Measurements from ENCODE around the gene TMTC2.
"Not testable (repeated sequence)": the region's sequence is repeated elsewhere in the genome, so short reads cannot be mapped to it uniquely, and the experiment has no call there.

Gene TMTC2

DNA sequence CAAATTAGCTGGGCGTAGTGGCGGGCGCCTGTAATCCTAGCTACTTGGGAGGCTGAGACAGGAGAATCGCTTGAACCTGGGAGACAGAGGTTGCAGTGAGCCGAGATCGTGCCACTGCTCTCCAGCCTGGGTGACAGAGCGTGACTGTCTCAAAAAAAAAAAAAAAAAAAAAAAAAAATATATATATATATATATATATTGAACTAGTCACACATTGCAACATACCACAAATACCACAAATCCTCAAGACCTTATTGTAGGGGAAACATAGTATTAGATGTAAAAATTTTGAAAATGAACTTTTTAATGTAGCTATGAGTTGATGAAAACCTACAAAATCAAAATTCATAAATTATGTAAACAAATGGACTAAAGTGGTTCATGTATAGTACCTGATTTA lies 158.4 kb downstream of the TMTC2 start:
- not testable (repeated sequence) for DNase-seq (ENCODE audit: low spot score)

DNA sequence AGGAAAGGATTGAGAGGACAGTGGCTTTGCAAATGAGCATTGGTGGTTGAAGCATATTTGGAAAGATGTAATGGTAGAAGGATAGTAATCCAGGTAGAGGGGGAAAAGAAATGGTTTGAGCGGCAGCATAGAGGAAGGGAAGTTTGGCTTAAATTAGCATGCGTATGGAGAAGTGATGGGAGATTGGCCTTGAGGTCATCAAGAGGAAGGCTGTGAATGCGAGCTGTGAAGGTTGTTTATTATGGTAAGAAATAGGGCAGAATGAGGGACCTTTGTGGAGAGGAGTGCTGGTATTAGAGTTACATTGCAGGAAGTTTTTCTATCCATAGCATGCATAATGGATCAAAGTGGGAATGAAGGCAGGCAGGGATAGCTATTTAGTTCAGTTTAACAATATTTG lies 162.1 kb downstream of the TMTC2 start:
- DNase-seq (ENCODE audit: low spot score) = no peak

DNA sequence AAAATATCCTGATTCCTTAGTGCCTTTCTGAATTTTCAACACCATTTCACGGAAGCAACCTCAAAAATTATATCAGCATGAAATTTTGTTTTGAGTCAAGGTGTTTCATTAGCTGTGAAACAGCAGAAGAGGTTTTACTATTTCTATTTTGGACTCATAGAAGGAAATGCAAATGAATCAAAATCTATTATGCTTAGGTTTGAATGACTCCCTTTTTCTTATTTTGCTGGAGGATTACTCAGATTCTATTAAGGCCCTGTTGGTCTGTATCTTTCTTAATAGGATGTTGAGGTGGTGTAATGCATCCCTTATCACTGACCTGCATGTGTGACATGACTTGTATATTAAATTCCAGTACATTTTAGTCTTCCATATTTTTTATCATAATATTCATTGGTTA lies 165.8 kb downstream of the TMTC2 start:
- no peak for DNase-seq (ENCODE audit: low spot score)

- no peak for DNase-seq (ENCODE audit: low spot score)
Measured at GRCh38 chr12:82855872-82856271, 169.2 kb downstream of the TMTC2 start.

- DNase-seq (ENCODE audit: low spot score) = peak; percentile 54
Measured at GRCh38 chr12:82857276-82857675, 170.6 kb downstream of the TMTC2 start.

GRCh38 chr12:82857911-82858533 lies 171.3 kb downstream of the TMTC2 start:
- no peak for DNase-seq (ENCODE audit: low spot score)

- DNase-seq (ENCODE audit: low spot score) = no peak
Measured at GRCh38 chr12:82858534-82858917, 171.8 kb downstream of the TMTC2 start.

- no peak for DNase-seq (ENCODE audit: low spot score)
Measured at GRCh38 chr12:82862069-82862841, 175.5 kb downstream of the TMTC2 start.

GRCh38 chr12:82862876-82863649 lies 176.4 kb downstream of the TMTC2 start:
- DNase-seq (ENCODE audit: low spot score) = no peak

DNA sequence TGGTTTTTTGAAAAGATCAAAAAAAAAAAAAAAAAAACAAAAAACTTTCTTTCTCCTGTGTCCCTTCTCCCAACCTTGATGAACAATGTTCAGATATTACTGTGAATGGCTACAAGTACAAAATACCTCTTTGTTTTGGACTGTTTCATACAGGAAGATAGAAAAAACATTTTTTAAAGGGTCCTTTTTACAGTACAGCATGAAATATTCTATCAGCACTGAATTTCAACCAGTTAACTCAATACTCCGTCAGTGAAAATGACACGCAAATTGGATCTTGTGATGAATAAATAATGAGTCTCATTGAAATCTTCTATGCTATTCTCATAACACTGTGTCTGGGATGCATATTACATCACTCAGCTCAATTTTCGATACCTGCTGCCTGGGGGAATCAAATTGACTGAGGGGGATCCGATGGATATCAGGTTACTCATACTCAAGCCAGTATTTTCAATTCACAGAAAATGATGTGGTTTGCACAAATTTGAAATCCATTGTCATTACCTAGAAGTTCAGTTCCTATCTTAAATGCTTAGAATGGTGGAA lies 179.6 kb downstream of the TMTC2 start:
- DNase-seq (ENCODE audit: low spot score) = peak; percentile 52

- no peak for DNase-seq (ENCODE audit: low spot score)
Measured at GRCh38 chr12:82866946-82867345, 180.2 kb downstream of the TMTC2 start.

GRCh38 chr12:82867762-82868500 lies 181.2 kb downstream of the TMTC2 start:
- no peak for DNase-seq (ENCODE audit: low spot score)

- no peak for DNase-seq (ENCODE audit: low spot score)
Measured at GRCh38 chr12:82870771-82871377, 184.2 kb downstream of the TMTC2 start.

- no peak for DNase-seq (ENCODE audit: low spot score)
Measured at GRCh38 chr12:82872088-82872487, 185.4 kb downstream of the TMTC2 start.

DNA sequence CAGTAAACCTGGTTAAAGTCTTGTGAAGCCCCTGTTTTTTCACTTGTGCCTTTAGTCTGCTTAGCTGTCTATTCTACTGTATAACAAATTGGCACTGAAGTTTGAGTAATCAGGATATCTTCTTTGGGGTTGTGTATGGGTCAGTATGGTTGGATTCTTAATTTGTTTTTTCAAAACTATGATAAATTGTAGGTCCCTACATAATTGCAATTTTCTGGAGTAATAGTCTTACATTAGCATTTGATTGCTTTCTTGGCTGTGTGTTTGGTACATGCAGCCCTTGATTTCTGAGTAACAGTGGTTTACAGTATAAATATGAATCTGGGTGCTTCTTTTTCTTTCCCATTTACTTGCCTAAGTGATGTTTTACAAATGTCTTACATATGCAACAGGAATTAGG lies 186.6 kb downstream of the TMTC2 start:
- no peak for DNase-seq (ENCODE audit: low spot score)

DNA sequence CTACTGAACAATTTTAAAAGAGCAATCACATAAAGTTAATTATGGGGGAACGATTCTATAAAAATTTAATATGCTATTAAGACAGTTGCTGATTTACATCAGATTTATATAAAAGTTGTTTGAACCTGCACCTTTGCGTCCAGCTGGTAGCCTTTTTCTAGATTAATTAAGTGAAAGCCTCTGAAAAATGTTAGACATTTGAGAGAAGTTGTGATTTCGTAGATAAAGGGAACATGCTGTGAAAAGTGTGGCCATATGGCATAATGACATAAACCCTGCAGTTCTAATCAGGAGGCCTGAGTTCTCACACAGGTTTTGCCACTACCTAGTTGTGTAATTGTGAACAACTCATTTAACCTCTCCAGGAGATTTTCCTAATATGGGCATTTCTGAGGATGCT lies 187.2 kb downstream of the TMTC2 start:
- DNase-seq (ENCODE audit: low spot score) = no peak

- peak; percentile 62 for DNase-seq (ENCODE audit: low spot score)
Measured at GRCh38 chr12:82874945-82875344, 188.2 kb downstream of the TMTC2 start.

DNA sequence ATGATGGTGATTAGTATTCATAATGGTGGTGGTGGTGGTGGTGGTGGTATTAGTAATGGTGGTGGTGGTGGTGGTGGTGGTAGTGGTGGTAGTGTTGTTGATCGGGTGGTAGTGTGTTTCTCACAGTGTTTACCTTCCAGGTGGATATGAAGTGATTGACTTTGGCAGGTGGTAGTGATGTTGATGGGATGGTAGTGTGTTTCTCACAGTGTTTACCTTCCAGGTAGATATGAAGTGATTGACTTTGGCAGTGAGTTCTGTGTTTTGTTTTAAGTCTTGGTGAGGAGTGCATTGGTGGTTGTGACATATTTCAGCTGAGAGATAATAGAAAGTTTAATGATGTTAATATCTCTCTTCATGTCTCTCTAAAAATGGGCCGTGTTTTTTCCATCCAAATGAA lies 189.4 kb downstream of the TMTC2 start:
- DNase-seq (ENCODE audit: low spot score) = no peak

DNA sequence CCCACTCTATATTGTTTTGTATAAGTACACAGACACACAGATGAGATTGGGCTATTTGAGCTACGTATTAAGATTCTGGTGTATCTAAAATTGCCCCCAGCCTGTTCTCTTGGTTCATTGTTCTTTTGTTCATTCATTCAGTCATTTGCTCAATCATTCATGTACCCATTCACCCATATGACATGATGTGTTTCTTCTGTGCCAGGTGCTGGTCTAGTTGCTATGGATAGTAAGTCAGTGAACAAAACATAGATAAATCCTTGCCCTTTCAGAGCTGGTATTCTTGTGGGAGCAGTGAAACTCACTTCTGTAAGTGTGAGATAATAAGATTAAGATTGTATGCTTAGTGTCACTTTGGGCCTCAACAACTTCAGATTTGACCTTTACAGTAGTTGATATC lies 191.3 kb downstream of the TMTC2 start:
- no peak for DNase-seq (ENCODE audit: low spot score)

GRCh38 chr12:82880442-82880901 lies 193.8 kb downstream of the TMTC2 start:
- no peak for DNase-seq (ENCODE audit: low spot score)

Measured in COLO829 (cell line).